CD4-positive, alpha-beta T cell treated with Interleukin-4 for 1 hour (primary cell): ENCODE data around the gene ITGBL1.

Experiments used
- DNase-seq, 2 donors: peaks; one replicate each; pipeline ENCODE4 v3.0.0-alpha.2; 2020 to 2022

Gene ITGBL1

DNA sequence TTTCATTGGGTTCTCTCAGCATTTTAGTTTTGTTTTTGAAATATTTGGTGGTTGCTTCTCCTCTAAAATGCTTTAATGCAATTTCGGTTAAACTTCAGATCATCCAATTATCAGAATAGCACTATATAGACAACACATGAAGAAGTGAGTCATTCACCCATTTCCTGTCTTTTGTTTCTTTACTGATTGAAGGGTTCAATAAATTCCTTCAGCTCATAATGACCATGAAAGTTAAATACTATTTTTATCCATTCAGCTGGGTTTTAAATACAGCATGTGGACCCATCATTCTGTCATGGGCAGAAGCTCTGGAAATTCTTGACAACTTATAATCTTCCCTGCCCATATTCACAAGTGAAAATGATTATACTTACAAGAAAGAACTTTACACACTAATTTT, 187.2 kb downstream of the ITGBL1 start:
- DNase-seq: no peak

DNA sequence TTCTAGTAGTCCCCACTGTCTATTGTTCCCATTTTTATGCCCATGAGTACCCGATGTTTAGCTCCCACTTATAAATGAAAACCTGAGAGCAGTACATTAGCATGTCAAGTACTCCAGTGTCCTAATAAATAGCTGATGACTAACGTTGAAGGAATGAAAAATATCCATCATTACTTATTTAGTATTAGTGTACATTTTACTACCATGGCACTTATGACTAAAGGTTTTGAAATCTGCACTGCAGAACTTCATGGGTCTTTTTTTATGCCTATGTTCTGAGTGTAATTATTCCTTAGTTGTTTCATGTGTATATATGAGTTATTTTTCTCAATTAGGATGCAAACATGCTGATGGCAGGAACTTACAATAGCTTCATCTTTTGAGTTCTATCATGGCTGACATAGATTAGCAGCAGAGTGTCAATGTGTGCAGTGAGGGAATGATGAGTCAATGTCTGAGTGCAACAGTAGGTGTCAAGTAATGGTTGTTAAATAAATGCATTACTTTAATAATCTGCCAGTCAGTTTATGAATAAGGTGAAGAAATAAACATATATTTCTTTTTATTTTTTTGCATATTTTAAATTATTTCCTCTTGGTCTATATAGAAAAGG, 188.4 kb downstream of the ITGBL1 start:
- DNase-seq: no peak

DNA sequence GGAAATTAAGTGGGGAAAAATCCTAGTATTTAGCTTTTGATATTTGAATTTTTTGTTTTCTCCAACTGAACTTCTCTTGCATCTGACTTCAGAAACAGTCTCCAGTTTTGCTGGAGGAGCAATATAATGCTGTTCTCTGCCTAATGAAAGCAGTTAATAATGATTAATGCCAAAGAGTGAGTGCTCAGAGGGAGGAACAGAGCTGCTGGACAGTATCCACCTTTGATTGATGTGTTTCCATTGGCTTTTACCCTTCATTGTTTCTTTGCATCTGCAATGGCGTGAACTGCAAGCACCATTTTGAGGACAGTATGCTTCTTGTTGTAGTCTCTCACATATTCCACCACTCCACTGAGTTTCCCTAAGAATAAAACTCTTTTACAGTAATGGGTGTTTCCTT, 193.4 kb downstream of the ITGBL1 start:
- no peak for DNase-seq

DNA sequence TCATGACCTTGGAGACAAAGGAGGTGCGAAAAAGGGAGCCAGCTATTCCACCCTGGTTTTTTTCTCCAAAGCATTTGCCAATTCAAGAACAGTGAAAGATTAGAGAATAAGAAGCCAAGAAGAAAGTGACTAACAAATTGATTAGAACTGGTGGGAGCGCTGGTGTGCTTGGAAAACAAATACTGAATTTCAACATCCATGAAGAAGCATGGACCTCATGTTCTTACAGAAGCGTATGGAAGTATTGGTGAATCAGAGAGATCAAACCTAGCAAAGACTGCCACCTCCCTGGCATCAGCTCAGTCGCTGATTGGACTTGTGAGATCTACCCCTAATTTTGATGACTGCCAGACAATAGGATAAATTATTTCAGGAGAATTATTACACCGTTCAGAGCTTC, 195.3 kb downstream of the ITGBL1 start:
- no peak for DNase-seq

DNA sequence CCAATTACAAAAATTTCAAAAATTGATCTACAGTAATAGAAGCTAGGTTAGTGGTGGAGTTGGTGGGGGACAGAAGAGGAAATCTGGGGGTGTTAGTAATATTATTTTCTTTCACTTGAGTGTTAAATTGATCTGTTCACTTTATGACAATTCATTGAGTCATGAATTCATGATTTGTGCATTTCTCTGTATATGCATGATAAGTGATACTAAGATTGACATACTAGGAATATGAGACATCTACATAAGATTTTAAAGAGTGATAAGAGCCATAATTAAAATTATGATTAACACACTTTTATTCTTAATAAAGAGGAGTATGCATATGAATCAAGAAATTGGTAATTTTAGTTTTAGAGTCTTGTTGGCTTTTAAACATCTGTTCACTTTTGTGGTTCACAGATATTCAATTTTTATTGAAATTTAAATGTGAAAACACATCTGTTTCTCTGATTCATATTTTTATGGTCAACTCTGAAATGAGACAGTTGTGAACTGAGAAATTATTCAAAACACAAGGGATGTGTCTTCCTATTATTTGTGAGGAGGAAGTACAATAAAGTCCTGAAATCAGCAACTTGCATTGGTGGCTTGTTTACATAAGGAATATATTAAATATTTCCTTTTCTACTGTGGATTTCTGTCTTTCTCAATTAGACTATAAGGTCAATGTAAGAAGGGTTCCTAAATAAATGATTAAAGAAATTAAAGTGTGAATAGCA, 196.5 kb downstream of the ITGBL1 start:
- no peak for DNase-seq

DNA sequence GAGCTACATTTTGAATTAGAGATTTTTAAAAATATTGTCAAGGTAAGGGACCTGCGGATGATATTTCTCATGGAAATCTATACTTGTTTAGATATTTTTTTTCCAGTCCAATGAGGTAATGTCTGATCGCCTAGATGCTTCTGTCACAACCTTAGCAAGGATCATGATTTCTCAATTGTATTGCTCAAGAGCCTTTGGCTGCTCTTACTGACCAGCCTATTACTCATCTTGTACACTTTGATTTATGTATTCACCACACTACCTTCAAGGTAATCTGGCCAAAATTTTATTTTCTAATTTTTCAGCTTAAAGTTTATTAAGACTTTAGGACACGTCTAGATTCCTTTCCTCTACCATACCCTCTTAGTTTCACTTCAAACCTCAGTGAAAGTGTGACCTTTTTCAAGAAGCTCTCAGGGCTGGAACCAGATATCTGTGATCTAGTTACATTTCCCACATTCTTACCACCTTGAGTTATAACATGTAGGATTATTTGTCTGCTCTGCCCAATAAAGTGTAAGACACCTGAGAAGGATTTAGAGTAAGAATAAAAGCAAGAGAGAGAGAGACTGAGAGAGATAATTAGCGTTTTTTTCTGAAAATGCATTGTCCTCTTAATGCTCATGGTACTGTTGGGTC, 197.1 kb downstream of the ITGBL1 start:
- no peak for DNase-seq

DNA sequence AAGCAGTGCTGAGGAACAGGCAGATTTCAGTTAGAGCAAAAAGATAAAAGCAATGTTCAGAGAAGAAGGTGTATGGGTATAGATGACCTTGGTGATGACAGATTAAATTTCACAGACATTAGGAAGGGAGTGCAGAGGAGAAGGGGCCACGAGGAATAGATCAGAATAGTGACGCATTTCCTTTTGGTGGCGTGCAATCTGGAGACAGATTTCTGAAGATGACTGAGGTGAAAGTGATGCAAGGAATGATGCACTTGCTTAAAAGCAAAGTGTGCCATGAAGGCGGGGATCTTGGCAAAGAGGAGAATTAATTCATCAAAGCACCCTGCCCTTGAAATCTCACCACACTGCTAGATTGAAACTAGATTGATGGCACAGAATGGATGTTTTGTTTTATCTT, 202.4 kb downstream of the ITGBL1 start:
- no peak for DNase-seq

DNA sequence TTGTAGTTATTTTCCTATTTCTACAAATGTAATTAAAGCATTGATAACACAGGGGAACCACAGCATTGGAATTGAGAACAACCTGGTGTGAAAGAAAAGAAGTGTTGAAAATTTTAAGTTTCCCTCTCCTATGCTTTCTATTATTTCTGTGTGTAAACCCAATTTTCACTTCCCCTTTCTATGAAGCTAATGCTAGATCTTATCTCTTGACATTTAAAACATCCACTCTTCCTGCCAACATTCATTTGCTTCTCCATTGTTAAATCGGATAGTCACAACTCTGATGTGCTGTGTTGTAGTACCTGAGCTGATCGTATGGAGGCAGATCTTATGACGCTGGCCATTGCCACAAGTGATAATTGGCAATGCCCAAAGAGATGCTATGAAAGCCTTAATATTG, 203.0 kb downstream of the ITGBL1 start:
- DNase-seq: no peak

DNA sequence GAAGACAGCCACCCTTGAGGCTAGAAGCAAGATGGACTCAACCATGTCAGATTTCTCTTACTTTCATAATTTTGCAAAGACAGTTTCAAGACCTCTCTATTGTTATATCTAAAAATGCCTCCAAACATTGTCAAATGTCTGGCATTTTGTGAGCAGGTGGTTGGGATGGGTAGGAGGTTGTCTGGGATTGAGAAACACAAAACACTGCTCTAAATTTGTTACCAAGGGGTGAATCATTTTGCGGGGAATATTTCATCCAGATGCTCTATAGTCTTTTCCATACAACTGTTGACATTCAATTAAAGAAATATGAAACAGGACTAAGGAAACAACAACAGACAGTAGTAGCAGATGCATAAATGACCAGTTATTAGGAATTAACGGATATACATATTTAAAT, 208.2 kb downstream of the ITGBL1 start:
- no peak for DNase-seq

DNA sequence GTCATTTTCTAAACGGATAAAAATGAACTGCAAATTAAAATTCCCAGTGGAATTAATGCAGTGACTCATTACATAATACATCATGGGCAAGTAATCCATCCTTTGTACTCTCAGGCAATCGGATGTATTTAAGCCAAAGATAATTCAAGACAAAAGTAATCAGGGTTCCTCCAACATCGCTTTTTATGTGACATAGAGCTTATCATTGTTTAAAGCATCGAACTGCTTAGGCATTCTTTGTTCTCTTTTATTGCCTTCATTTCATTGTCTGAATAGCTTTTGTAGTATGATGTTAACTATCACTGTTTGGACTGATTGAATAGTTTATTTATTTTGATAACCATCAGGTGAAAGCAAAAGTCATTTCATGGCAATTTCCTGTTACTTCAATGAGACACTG, 209.4 kb downstream of the ITGBL1 start:
- no peak for DNase-seq

DNA sequence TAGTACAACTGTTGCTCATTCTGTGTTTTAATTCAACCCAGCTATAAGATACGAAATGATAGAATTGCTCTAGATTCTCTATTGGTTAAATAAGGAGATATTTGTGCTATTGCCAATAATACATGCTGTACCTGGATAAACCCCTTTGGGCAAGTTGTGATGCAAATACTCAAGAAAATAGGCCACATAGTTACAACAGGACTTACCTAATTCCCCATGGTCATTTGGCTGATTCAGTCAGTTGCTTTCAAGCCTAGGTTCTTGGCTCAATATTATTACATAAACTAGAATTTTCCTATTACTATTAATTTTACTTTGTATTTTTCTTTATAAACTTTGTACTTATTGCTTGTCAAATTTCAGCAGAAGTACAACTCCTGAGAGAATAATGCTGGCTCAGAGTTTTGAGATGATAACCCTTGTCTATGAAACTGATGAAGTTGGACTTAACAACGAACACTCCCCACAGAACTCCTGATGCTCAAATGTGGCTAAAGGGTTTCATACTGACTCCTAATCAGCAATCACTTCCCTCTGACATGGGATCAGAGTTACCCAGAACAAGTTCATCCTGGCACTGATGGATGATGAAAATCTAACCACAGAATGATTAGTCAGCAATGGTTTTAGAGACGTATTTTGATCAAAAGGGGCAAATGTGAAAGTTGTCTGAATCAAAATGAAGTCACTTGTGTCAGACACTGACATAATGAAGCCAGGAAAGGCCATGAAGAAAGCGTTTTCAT, 221.1 kb downstream of the ITGBL1 start:
- no peak for DNase-seq

DNA sequence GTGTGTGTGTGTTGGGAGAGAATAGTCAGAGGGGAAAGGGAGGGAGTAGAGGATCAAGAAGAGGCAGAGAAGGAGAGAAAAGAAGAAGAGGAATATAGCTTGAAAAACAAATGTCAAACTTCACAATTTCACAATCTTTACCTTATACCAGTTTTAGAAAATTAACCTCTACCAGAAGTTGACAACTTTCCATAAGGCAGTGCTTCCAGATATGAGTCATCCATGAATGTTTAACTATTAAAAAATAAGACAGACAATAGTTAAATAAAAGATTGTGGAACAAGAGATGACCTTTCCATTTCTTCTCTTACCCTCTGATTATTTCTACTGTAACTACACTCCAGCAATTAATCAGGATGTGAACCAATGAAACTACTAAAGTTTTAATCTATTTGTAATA, 229.4 kb downstream of the ITGBL1 start:
- no peak for DNase-seq

DNA sequence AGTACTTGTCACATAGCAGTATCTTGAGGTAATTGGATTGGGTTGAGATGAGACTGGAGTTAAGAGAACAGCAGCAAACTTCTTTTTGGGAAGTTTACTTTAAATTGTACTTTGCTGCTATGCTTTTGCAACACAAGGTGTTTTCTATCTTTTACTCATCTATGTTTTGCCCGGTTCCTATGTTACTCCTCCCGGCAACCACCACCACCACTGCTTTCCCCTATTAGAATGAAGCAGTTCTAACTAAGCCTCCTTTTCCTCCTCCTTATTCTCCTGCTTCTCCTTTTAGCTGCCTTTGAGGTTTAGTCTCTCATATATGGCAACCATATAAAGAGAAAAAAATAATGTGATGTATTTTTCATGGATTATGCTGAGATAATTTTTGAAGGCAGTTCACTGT, 233.5 kb downstream of the ITGBL1 start:
- DNase-seq: no peak

DNA sequence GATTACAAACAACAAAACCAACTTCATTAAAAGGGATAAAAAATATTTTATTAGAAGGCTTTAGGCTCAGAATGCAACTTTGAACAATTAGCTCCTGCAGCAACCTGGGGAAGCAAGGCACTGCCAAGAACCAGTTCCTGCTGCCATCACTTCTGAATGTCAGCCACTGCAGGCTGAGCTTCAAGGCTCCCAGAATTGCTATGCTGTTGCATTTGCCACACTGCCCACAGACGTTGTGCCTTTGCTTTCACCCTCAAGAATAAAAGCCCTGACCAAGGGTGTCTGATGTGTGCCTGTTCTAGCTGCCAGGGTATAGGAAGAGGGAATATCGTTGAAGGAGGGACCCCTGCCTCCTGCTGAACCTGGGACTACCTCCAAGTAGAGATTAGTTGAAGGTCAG, 238.4 kb downstream of the ITGBL1 start:
- DNase-seq: no peak

DNA sequence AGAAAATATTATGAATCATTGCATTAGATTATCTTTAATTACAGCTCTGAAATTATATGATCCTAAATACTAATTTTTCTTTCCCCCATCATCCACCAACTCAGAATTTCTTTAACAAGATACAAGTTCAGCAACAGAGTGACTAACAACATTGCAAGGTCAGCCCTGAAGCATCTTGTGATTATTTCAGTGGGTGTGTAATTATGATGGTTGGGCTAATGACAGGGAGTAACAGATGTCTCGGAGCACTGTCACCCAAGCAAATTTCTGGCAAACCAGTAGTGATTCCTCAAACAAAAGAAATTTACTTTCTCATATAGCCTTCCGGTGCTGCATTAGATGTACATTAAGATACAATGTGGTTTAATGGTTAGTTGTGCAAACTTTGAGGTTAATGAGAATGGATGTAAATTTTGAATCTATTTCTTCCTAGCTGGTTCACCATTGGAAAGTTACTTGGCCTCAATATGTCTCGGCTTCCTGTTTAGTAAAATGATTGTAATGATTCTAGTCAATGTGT, 238.9 kb downstream of the ITGBL1 start:
- DNase-seq: no peak

DNA sequence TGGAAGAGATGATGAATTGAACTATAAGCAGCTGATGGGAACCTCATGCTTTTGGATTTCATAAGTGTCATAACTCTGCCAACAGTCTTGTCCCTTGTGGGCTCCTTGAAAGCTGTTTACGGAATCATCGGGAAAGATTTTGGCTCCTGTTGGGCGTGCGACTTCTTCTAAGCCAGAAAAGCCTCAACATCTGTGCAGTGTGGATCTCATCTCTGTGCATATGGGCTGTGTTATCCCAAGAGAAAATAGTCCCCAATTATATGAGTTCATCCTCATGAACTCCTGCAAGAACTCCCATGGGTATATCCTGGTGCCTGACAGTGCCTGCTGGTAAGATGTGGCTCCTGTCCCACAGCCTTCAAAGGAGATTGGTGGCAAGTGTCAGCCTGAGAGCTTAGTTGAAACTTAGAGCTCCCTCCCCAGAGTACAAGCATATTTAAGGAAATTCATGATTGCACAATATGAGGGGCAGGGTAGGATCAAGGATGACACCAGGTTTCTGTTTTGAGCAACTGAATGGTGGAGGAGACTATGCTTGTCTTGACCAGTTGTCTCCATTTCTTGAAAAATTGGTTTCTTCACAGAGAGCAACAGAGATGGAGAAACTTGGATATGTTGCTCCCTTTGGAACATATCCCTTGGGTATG, 243.5 kb downstream of the ITGBL1 start:
- DNase-seq: no peak

DNA sequence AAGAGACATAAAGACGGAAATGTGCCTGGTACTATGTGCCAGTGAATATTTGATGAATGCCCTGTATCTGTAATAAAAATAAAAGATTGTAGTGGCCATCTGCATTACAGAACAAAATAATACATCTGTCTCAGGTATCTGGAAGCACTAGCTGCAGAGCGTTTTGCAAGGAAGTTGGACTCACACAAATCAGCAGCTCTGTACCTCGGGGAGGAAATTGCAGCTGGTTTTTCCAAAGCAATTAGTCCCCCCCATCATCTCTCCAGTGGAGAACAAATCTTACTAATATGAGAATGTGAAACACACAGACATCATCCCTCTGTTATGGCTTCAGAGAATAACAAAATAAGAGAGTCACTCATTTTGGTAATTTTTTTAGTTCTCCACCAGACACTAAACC, 245.3 kb downstream of the ITGBL1 start:
- no peak for DNase-seq

DNA sequence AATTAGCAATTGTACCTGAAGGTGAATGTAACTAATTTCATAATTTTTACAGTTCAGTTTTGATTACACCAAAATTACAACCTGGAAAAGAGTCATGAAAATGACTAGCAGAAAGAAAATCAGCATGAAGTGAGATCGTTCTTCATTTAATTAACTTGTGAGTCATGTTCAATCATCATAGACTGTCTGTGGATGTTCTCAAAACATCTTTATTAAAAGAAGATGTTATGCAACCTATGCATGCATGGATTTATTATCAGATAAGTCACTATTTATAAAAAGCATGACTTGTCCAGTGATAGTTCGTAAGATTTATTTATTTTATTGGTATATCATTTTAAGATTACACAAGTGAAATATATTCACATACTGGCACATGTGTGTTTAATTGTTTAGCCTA, 245.9 kb downstream of the ITGBL1 start:
- DNase-seq: no peak

DNA sequence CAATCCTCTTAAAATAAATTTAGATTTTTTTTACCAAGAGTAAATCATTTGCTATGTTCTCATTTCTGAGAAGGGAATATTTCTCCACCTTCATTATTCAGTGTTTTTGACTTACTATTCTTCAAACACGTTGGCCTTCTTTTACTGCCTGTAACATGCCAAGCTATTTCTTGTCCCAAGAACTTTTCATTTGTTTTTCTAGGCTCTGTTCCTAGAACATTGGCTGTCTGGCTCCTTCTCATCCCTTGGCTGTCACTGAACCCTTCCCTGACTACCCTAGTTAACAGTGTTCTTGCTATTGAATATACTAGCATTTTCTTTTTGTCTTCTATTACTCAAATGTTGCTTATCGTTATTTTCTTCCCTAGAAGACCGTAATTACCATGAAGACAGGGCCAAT, 248.1 kb downstream of the ITGBL1 start:
- DNase-seq: no peak

DNA sequence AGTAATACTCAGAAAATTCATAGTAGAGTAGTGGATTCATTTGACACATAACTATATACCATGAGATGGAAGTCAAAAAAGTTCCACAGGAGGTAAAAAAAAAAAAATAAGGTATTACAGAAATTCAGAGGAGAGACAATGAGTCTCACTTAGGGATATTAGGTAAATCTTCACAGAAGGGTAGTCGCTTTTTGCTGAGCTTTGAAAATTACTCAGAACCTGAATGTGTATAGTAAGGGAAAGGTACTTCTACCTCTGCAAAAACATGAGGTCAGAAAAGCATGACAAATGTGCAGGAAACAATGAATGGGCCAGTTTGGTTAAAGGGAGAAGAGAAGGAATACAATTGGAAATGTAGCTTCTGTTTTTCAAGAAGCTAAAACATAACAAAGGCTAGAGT, 250.6 kb downstream of the ITGBL1 start:
- no peak for DNase-seq

DNA sequence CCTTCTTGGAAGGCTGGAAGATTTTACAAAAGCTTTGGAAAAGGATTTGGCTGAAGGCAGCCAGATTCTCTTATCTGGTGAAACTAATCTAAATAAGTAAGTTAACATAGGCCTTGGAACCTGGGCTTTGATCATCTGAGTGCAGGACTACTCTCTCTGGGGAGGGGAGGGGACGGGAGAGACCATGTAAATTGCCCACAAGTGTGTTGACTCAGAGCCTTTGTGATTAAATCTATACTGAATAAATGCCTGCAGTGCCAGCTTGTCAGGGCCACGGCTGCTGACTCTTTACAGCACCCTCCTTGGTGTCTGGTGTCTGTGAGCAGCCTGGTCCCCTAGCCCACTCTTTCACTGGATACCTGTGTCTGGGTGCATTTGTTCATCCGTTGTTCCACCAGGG, 251.4 kb downstream of the ITGBL1 start:
- DNase-seq: no peak

DNA sequence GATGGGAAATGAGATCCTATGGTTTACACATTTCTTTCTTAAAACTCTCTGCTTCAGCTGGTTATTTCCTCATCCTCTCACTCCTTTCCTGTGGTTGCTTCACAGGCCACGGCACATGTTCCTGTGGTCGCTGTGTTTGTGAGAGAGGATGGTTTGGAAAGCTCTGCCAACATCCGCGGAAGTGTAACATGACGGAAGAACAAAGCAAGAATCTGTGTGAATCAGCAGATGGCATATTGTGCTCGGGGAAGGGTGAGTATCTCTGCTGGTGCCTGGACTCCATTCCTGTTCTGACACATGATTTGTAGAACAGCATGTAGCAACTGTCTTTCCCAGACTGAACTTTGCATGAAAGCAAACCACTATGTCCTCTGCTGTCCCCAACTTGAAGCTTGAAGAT, 254.2 kb downstream of the ITGBL1 start:
- DNase-seq: peak; percentile 13

DNA sequence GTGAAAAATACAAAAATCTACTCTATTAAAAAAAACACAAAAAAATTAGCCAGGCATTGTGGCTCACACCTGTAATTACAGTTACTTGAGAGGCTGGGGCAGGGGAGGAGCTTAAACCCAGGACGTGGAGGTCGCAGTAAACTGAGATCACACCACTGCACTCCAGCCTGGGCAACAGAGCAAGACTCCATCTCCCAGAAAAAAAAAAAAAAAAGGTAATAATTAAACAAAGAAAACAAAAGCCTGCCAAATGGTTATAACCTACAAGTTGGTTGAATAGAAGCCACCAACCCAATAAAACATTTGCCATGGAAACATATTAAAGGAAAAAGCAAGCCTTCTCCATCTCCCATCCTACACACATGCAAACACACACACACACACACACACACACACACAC, 255.2 kb downstream of the ITGBL1 start:
- DNase-seq: no peak
